ENCODE data around the gene TGM5. TPM values are rescaled to one million over a fixed set of nuclear protein-coding genes. Genes with fewer than 3 reads are reported as not detected.

Gene TGM5
- total RNA-seq, 4 donors from 2014 or later: not detected

GRCh38 chr15:43193710-43194109 lies 73.0 kb downstream of the TGM5 start:
- Histone ChIP-seq H3K36me3 (no peaks in the 10 kb centered on the region), H3K4me3 (no peak overlapping the region), H3K9me3 (no peaks in the 10 kb centered on the region), H3K4me1 (no peaks in the 10 kb centered on the region), H3K27me3 (no peaks in the 10 kb centered on the region), H3K27ac (no peak overlapping the region)
- no peak for DNase-seq
- intact Hi-C loops (cut with DNase I; ENCODE audit: low total_unique reads): no loop called here
- TF ChIP-seq POLR2A (IDR thresholded peaks at IDR 0.05): no peak
- TF ChIP-seq CTCF (IDR thresholded peaks at IDR 0.05): no peak

- H3K4me3 ChIP-seq: no peak overlapping the region
- TF ChIP-seq POLR2A (IDR thresholded peaks at IDR 0.05) (no peak), CTCF (IDR thresholded peaks at IDR 0.05) (no peak)
- no peak overlapping the region for H3K27ac ChIP-seq
- intact Hi-C loops (cut with DNase I; ENCODE audit: low total_unique reads): no loop called here
- H3K27me3 ChIP-seq: no peaks in the 10 kb centered on the region
- H3K36me3 ChIP-seq: no peaks in the 10 kb centered on the region
- no peaks in the 10 kb centered on the region for H3K9me3 ChIP-seq
- DNase-seq: no peak
- no peaks in the 10 kb centered on the region for H3K4me1 ChIP-seq
Measured at GRCh38 chr15:43190178-43190577, 76.5 kb downstream of the TGM5 start.

DNA sequence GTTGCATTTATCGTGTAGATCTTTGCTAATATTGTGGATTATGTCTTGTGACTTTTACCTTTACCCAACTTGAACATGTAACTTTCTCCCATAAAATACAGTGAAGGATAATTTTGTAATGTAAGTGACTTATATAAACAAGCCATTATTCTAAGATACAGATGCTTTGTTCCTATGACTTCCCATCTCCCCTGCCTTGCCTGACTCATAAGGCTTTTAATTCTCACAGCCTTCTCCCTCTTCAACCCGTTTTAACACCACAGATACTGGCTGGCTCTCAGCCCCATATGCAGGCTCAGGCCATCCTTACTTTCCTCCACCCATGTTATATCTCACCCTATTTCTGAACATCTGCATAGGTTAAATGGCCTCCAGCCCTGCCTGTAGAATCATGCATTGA lies 77.4 kb downstream of the TGM5 start:
- Histone ChIP-seq H3K4me1 (no peaks in the 10 kb centered on the region), H3K36me3 (no peaks in the 10 kb centered on the region), H3K9me3 (no peaks in the 10 kb centered on the region), H3K4me3 (no peak overlapping the region), H3K27ac (no peak overlapping the region), H3K27me3 (no peaks in the 10 kb centered on the region)
- TF ChIP-seq CTCF (IDR thresholded peaks at IDR 0.05) (no peak), POLR2A (IDR thresholded peaks at IDR 0.05) (no peak)
- no peak for DNase-seq
- intact Hi-C loops (cut with DNase I; ENCODE audit: low total_unique reads): no loop called here

- Histone ChIP-seq H3K4me1 (no peaks in the 10 kb centered on the region), H3K4me3 (no peak overlapping the region), H3K36me3 (no peaks in the 10 kb centered on the region), H3K27ac (no peak overlapping the region), H3K27me3 (no peaks in the 10 kb centered on the region), H3K9me3 (no peaks in the 10 kb centered on the region)
- TF ChIP-seq POLR2A (IDR thresholded peaks at IDR 0.05) (no peak), CTCF (IDR thresholded peaks at IDR 0.05) (peak; percentile 40 to 48 (median 46))
- intact Hi-C loops (cut with DNase I; ENCODE audit: low total_unique reads): no loop called here
- DNase-seq: no peak
Measured at GRCh38 chr15:43187544-43188155, 79.1 kb downstream of the TGM5 start.

- intact Hi-C loops (cut with DNase I; ENCODE audit: low total_unique reads): no loop called here
- H3K4me1 ChIP-seq: no peaks in the 10 kb centered on the region
- DNase-seq: no peak
Measured at GRCh38 chr15:43186003-43186353, 80.8 kb downstream of the TGM5 start.

More at GRCh38 chr15:43186003-43186353, 80.8 kb downstream of the TGM5 start:
- peak overlapping the region; percentile 69 to 91 for H3K27ac ChIP-seq
- peak overlapping the region; percentile 72 to 87 for H3K4me3 ChIP-seq
- H3K9me3 ChIP-seq: no peaks in the 10 kb centered on the region
- TF ChIP-seq CTCF (IDR thresholded peaks at IDR 0.05) (no peak), POLR2A (IDR thresholded peaks at IDR 0.05) (no peak)
- H3K27me3 ChIP-seq: no peaks in the 10 kb centered on the region
- no peaks in the 10 kb centered on the region for H3K36me3 ChIP-seq
